CD4-positive, alpha-beta T cell treated with Interferon alpha-2 for 1 hour (primary cell): ENCODE data around the gene GREB1.

ENCODE experiments used
- DNase-seq, 2 donors: peaks; one replicate each; pipeline ENCODE4 v3.0.0-alpha.2; 2020 to 2022

GREB1 gene

DNA sequence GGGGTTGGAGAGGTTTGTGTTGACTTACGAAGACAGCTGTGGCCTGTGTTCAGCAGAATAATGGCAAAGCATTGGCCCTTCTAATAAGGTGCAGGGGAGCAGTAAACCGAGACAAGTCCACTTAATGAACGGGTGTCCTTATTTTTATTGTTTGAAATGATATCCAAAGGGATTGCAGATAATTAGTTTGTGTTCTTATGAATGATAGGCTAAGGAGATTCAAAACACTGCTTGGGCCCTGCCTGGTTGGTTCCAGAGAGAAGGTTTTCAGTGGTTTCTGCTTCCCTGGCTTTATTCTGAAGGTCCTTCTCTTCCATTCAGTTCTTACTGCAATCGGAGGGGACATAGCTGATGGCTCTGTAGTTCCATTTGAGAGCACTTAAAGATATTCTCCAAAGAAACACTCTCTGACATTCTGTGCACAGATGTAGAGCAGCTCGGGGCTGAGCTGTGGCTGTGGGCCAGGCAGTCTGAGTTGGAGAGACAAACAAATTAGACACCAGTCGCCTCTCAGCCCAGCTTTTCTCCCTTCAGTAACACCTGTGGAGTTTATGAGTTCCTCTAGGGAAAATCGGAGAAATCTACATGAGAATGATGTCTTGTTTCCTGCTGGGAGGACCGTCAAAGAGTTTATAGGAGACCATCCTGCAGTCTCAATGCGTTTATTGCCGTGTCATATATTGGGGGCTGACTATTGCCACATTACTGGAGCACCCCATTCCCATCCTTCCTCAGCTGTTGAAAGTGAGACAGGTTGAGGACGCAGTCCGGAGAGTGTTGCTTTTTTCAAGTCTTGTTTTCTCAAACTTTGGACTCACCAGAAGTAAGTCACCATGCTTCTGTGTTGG lies 6.5 kb downstream of the GREB1 start:
- no peak for DNase-seq

DNA sequence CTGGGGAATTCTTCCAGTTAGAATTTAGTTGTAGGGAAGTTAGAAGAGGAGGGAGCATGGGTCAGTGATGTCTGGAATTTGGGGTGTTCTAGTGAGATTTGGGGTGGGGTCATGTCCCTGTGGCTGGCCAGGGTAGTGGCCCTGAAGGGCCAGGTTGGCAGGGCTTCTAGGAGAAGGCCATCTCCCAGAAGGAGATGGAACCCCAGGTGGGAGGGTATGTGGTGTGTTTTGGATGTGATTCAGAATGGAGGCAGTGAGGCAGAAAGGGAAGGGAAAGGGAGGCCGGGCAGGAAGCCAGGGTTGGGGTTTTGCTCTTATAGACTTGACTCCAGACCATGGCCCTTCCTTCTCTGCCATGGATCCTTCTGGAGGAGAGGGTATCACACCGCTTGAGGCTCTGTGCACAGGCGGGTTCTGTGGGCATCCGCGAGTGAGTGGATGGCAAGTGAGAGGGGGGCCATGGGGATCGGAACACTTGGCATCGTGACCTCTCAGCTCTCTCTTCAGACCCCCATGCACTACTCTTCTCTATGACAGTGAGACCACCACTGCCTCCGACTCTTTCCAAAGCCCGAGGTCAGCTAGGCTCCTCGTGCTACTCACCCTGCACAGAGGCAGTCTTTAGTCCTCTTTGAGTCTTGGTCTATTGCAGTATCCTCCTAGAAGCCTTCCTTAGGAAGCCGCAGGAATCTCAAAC lies 7.3 kb downstream of the GREB1 start:
- DNase-seq: no peak

DNA sequence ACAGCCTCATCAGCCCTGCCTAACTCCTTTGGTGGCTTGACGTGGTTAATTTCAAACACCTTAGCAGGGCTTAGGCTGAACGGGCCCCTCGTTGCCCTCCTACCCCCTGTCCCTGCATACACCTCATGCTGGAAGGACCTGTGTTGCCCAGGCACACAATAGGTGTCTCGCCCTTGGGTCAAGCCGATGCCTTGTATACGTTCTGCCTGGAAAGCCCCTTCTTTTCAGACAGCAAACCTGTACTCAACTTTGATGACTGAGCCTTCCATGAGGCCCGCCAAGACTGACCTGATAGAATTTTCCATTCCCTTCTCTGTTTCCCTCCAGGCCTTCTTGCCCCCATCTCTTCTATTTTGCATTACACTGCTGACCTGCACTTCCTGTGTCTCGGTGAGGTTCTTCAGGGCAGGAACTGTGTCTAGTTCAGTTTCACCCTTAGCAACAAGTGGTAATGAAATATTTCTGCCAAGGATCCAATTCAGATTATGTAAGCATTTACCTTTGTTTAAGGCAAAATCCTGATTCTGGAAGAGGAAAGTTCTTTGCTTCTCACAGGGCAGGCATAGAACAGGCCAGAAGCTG lies 7.9 kb downstream of the GREB1 start:
- DNase-seq: no peak

DNA sequence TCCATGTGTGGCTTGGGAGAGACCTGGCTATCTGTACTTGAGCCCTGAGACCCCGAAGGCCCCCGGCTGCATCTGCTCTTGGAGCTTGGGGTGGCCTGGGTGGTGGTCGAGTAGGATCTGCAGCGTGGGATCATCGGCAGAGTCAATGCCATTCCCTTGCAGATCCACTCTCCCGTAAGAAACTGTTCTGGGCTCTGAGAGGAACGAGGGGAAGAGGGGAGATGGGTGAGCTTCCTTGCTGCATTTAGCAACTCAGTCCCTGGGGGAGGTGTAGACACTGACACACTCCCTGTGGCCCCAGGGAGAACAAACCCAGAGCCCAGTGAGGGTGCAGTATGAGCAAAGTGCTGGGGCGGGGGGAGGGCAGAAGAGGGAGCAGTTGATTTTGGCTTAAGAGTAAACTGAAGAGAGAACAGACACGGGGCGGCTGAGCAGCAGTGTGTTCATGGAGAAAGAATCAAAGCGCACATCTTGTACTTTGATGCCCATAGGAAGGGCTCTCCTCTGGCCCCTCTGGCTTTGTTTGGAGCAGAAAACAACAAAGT lies 8.5 kb downstream of the GREB1 start:
- DNase-seq: no peak

DNA sequence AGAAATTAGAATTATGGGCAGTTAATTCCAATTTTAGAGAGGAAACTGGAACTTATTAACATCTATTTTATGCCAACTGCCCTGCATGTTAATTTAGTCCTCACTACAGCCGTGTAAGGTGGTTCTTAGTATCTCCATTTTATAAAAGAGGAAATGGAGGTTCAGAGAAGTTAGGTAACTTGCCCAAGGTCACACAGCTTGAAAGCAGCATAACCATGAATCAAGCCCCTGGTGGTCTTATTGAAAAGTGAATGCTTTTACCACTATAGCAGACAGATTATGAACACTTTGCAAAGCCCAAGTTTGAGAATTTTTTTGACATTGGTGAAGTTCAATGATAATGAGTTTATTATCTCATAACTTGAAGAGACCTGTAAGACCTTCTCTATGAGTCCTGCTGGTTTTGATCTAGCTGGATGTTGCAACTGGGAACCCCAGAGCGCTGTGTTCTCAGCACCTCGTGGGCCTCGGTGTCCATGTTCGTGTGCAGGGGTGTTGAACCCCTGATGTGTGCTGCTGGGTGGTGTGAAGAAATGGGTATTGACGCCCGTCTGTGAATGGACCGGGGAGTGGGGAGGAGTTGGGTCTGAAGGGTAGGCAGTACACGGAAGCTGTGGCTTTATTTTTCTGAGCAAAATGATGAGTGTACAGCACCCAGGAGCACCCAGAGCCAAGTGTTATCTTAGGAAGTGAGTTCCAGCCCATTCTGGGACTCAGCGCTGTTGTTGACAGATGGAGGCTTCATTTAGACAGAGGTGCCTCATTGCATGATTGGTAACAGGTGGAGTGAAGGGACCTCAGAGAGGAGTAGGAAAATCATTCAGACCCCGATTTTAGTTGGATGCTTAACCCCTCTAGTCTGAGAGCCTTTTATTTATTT lies 9.7 kb downstream of the GREB1 start:
- no peak for DNase-seq

DNA sequence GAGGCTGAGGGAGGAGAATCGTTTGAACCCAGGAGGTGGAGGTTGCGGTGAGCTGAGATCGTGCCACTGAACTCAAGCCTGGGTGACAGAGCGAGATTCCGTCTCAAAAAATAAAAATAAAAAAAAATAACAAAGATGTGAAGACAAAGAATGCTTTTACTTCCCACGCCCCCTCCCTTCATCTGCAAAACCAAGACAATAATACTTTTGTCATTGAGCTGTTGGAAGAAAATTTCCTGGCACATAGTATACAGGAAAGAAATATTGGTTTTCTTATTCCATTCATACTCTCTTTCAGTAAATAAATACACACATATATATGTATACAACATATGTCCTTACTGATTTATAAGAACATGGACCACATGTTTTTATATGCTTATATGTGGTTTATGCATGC lies 12.2 kb downstream of the GREB1 start:
- no peak for DNase-seq

DNA sequence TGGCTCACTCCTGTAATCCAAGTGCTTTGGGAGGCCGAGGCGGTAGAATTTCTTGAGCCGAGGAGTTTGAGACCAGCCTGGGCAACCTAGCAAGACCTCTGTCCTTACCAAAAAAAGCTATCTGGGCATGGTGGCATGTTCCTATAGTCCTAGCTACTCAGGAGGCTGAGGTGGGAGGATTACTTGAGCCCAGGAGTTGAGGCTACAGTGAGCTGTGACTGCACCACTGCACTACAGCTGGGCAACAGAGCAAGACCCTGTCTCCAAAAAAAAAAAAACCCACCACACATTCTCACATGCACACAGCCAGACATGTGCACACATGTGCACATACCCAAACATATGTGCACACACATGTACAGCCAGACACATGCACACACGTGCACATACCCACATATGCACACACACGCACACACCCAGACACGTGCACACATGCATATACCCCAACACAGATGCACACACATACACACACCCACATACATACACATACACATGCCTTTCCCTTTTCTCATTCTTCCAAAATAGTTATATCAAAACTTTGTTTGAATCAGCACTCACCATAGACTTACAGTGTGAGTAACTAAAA lies 14.2 kb downstream of the GREB1 start:
- no peak for DNase-seq

DNA sequence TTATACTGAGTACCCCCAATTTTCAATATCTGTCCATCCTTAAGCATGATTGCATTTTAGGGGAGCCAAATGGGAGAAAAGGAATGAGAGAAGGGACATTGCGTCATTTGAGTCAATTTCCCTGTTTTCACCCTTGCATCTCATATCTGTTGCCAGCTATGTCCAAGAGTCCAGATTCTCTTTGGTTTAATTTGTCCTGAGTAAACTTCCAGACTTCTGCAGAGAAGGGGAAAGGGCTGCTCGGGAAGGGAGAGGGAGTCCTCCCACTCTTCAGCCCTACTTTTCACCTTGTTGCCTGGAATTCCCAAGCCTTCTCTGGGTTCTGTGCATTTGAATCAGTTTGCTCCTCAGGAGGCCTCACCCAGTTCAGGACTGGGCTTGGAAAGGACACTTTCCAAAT lies 16.5 kb downstream of the GREB1 start:
- no peak for DNase-seq

DNA sequence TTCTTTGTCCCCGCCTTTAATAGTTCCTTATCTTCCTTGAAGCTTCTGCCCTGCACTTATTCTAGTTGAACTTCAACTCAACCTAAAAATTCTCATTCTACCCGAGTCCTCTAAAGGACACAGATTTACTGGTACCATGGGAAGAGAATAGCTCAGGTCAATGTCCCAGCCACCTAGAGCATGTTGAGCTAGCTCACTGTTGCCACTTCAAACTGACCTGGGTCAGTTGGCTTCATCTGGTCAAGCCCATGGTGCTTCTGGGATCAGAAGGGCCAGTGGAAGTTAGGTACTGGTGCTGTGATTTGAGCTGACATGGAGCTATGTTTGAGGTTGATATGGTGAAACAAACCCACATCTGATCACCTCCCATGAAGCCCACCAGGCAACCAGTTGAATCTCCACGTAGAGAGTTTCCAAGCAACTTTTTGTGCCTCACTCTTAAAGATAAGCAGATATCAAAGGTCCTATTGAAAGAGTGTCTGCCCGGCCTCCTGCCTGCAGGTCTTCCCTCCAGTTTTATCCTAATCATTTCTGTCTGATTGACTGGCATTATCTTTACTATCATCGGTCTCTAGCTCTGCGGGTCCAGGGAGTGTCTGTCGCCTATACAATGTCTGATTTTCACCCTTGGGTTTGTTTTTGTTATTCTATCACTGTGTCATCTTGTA lies 17.2 kb downstream of the GREB1 start:
- no peak for DNase-seq

DNA sequence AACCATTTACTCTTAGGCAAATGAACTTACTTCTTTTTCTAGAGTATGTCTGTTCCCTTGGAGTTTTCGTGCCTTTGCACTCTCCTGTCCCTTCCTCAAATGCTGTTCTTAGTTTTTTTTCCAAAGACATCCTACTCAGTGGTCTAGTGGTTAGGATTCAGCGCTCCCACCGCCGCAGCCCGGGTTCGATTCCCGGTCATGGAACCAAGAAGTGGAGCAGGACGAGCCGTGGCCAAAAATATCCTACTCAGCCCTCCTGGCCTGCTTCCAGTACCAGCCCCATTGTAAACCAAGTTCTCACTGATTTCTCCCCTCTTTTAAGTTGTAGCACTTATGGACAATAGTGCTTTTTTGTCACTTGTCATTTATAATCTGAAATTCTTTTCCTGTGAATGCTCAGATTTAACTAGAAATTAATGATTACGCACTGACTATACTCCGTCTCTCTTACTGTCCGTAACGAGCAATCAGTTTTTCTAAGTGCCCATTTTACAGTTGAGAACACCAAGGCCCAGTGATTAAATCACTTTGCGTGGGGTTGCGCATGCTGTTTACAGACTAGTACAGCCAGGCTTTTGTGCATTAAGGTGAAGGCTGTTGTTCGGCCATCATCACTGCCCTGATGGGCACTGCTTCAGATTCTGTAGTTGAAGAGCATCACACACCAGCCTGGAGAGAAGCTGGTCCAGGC lies 17.9 kb downstream of the GREB1 start:
- DNase-seq: no peak

DNA sequence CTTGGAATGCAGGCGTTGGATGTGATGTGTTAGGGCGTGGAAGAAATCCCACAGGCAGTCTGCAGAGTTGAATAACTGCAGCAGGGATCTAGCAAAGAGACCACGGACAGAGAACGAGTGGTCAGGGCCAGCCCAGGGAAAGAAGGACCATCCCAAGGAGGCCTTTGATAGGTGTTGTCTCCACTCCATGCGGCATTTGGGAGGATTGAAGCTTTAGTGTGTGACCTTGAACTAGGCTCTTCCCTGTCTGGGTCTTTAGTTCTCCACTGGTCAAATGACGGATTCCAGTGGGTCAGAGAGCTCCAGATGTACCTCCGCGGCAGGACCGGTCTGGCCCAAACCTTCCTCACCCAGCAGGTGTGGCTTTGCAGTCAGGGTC lies 18.4 kb downstream of the GREB1 start:
- DNase-seq: no peak

DNA sequence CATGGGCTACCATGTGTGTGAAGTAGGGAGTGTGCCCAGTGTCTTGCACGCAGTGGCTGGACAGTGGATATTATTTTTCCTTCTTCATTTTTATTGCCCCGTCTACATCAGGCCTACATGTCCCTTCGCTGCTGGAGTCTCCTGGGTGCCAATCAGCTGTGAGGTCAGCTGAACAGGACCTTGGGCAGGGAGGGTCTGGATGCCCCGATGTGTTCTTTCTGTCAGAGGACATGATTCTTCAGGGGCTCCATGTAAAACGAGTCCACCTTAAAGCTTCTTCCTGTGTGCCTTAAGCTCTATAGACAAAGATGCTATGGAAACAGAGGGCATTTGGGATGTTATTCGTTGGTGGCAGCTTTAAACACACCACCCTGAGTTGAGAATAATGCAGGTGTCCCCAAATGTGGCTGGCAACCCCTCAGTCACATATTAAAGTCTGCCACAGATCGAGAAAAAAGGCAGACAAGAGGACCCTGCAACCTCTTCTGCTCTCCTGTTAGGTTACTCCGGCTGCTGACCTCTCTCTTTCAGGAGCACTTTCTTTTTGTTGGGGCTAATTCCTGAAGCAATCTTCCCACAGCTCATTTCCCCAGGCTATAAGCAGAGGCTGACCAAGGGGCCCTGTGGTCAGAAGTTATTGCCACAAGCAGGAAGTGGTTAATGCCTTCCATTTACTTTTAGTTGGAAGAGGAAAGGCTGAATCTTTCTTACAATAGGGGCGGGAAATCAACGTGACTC lies 20.0 kb downstream of the GREB1 start:
- DNase-seq: no peak

DNA sequence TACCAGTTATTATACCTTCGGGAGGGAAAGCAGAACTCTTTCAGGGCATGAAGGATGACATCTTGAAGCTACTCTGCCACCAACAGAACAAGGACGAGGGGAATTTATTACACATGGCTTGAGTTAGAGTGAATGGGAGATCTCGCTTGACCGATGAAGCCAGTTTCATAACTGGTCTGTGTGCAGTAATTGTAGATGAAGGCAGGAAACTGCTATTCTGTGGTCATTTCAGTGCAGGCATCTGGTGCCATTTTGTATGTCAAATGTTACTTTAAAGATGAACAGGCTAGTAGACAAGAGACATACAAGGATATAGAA lies 20.5 kb downstream of the GREB1 start:
- DNase-seq: no peak

DNA sequence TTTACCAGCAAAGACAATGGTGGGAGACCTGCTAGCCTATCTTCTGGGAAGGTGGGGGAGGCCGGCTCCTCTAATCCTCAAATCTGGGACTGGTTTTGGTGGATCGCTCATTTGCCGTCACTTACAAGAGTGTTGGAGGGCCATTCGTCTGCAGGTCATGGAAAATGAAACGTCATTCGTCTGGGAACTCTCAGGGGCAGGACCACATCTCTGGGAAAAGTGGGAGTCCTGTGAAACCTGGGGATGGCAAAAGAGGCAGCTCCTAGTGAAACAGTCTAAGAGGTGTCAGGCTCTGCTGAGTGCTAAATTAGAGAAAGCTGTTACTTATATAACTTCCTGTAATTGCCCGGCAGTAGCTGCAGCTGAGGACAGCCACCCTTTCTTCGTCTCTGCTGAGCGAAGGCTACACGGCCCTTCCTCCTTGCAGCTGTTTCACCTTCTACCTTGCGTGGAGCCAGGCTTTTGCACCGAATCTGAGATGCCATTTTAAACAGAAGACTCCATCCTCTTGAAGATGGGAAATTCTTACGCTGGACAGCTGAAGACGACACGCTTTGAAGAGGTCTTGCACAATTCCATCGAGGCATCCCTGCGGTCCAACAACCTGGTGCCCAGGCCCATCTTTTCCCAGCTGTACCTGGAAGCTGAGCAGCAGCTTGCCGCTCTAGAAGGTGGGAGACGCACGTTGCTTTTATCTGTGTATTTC lies 22.4 kb downstream of the GREB1 start:
- no peak for DNase-seq

DNA sequence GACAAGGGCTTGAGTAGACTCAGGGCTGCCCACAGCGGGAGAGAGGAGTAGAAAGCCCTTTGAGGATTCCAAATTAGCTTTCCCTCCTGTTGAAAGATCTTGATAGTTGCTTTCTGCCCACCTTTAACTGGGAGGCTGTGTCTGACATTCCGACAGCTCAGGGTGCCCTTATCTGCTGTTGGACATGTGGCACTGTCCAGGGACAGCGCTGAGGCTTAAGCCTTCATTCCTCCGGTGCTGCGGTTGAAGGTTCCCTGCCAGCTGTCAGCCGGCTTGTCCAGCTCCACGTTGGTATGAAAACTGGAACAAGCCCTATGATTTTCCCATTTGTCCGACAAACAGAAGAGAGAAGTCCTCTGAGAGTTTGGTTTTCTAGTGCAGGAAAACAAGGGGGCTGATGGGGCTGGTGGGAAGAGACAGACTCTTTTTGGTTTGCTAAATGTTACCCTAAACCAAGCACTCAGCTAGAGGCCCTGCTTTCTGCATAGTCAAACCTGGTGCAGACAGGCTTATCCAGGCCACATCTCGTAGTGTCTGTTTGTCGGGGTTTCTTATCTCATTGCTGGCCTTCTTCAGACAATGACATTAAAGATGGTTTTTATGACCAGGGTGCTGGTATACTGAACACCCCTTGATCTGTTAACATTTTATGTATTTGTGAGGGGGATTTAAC lies 24.5 kb downstream of the GREB1 start:
- DNase-seq: no peak

DNA sequence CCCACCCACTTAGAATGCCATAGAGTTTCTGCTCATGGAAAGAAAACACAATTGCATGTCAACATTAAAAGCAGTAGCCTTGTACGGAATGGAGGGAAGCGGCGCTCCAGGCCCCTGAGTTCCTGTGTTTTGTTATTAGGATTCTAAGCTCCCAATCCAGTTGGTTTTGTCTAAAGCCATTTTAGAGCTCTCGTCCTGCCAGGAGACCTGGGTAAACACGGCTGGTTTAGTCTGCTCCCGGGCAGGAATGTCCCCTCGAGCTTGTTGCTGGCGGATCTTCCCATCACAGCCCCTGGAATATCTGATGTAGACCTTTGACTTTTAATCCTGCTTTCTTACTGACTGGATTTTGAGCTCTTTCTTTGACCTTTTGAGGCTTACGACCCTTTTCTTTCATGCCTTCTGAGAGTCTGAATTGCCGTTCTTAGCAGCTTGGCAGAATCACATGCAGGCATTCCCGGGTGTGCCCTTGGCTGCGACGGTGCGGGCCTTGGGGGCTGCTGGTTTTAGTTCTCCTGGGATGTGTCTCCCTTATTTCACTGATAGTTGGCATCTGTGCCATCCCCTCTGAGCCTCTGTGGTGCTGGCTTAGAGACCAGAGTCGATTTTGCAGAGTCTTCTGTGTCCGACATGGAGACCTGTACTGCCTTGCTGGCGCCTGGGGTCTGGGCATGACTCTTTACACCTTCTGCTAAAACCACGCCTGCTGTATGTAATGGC lies 25.4 kb downstream of the GREB1 start:
- DNase-seq: no peak

DNA sequence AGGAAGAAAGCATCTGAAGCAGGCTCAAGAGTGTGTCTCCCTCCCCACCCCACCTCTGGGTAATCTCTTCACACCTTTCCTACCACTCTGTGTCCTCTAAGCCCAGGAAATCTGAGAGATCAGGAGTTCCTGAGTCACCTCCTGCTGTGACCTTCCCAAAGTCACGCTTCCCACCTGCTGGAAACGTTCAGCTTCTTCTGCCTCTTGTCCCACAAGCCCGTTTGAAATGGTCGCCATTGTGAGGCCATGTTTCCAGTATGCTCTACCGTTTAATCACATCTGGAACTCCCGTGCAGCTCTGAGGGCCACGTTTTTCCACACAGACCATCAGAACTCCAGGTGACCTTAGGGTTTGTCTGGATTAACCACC lies 25.9 kb downstream of the GREB1 start:
- DNase-seq: no peak

DNA sequence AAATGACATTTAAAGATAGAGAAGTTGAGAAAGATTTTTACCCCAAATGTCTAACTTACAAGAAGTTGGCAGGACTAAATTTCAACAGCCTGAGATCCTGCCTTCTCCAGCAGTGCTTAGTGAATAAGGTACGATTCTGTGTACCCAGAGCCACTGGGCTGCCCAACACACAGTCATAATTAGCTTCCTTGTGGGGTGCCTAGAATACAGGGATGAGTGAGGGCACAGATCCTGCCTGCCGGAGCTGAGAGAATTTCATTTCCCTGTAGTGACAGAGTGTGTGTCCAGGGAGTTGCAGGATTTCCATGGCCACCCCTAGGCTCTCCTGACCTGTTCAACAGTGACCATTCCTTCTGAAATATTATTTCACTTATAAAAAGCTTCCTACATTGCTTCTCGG lies 27.0 kb downstream of the GREB1 start:
- DNase-seq: no peak

DNA sequence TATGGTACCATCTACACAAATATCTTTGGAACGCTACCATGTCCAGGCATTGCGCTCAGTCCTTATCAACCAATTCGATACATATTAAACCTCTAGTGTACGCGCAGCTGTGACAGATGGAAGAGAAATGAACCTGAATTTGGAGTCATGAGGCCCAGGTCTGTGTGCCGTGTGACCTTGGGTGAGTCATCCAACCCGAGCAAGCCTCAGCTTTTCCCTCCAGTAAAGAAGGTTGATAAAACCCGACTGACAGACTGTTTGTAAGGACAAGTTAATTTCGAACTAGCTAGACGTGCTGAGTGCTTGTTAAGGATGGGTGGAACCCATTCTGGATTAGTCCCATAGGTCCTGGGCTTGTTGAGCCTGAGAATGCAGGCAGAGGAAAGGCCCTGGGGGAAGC lies 28.2 kb downstream of the GREB1 start:
- no peak for DNase-seq
